DMS153 (cell line): ENCODE data around the gene EPM2A.
"Not testable (repeated sequence)": the region's sequence is repeated elsewhere in the genome, so short reads cannot be mapped to it uniquely, and the experiment has no call there.

Source experiments
- DNase-seq: peaks from one replicate; lab custom pipeline; 2025; lab: John Stamatoyannopoulos, UW

The EPM2A gene

GRCh38 chr6:145735356-145736165, at the start of gene EPM2A:
Gene EPM2A (minus strand): TSS chr6:145735520. CDS start chr6:145735498, 22 bp downstream.
- DNase-seq = peak; percentile 49

DNA sequence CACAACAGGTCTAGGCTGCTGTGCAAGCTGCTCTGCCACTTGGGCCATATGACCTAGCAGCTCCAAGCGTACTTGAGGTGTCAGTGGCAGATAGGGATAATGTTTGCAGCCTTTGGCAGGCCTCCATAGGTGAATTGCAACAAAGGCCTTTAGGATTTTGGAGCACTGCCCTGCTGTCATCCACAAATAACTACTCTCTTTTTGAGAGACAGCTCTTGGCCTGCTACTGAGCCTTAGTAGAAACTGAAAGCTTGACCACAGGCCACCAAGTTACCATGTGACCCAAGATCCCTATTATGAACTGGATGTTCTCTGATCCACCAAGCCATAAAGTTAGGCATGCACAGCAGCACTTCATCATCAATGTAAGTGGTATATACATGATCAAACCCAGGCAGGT, 49.4 kb upstream of the EPM2A start:
- no peak for DNase-seq

GRCh38 chr6:145783796-145784195, 48.5 kb upstream of the EPM2A start:
- DNase-seq = no peak

- no peak for DNase-seq
Observed at GRCh38 chr6:145772846-145773245, 37.5 kb upstream of the EPM2A start.

GRCh38 chr6:145765449-145765848, 30.1 kb upstream of the EPM2A start:
- no peak for DNase-seq

DNA sequence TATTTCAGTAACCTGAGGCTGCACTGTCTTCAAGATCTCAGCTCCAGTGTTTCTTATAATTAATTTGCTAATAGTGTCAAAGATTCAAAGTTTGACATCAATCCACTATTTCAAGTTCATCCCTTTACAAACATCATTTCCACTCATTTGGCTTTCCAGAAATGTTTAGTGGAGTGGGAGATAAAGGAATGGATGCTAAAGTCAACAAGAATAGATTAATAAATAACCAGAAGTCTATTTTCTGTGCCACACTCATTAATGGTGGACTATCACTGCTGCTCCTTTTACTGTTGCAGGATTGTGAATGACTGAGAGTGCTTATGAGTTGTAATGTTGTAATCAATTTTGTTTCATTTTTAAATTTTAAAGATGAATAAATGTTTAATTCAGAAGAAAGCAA, 28.4 kb upstream of the EPM2A start:
- no peak for DNase-seq

- no peak for DNase-seq
Observed at GRCh38 chr6:145761584-145761983, 26.3 kb upstream of the EPM2A start.

DNA sequence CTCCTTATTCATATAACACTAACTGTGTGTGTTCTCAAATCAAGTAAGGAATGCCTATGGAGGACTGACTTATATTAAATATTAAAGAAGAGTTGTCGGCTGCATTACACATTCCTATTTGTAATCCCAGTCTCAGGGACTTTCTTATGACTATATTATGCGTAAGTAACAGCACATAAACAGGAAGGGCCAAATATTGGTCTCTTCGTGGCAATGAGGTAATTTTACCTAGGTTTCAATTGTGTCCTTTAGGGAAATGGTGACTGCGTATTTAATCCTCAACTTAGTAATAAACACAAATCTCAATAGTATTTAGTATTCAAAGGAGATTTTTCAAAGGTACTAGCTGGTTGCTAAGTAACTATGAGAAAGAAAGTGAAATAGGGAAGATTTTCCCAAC, 22.8 kb upstream of the EPM2A start:
- DNase-seq = no peak

- DNase-seq = no peak
Observed at GRCh38 chr6:145756170-145756662, 20.9 kb upstream of the EPM2A start.

DNA sequence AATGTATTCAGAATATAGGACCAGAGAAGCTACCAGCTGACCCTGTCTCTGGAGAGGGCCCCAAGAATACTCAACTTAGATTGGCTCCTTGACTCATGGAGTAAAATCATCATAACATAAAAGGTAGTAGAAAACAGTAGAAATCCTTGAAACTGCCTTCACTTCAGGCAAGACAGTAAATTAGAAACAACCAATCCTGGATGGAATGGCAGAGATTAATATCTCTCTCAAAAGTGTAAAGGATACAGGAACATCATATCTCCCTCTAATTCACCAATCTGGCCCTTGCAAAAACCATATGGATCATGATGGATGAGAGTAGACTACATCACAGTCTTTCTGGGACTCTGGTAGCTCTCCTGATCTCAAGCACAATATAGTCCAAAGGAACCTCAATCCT, 20.4 kb upstream of the EPM2A start:
- no peak for DNase-seq

GRCh38 chr6:145752638-145753037, 17.3 kb upstream of the EPM2A start:
- no peak for DNase-seq

DNA sequence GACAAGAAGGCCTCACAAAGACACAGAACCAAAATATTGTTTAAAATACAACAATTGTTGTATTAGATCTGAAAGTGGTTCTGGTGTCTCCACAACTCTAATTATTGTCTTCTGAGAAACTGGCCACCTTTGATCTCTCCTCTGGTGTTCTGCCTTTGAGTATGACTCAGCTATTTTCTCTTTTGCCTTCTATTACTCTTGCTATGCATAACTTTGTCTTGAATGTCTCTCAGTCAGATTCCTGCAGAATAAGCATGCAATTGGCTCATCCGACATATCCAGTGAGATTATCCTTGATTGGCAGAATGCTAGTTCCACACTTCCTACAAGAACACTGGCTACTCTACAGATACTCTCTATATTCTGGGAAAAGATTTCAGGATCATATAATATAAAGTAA, 14.3 kb upstream of the EPM2A start:
- DNase-seq = no peak

DNA sequence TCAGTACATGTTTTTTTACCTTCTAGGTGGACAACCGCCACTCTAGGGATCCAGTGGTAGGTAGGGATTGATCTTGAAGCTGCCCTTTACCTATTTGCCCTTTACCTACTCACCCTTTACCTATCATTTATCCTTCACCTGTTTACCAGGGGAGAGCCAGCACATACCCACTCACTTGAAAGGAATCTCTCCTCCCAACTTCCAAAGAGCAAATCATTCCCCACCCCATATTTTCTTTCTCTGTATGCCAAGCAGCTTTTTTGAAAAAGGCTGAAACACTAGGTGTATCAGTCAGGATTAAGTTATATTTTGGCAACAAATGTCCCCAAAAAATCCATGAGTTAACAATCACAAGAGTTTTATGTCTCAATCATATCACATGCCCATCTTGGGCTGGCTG, 10.5 kb upstream of the EPM2A start:
- no peak for DNase-seq

GRCh38 chr6:145744619-145745018, 9.3 kb upstream of the EPM2A start:
- DNase-seq = no peak

GRCh38 chr6:145743332-145743731, 8.0 kb upstream of the EPM2A start:
- no peak for DNase-seq

DNA sequence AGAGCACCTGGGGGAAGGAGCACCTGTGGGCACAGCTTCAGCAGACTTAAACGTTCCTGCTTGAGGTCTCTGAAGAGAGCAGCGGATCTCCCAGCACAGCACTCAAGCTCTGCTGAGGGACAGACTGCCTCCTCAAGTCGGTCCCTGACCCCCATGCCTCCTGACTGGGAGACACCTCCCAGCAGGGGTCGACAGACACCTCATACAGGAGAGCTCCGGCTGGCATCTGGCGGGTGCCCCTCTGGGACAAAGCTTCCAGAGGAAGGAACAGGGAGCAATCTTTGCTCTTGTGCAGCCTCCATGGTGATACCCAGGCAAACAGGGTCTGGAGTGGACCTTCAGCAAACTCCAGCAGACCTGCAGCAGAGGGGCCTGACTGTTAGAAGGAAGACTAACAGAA, 7.2 kb upstream of the EPM2A start:
- DNase-seq = not testable (repeated sequence)

DNA sequence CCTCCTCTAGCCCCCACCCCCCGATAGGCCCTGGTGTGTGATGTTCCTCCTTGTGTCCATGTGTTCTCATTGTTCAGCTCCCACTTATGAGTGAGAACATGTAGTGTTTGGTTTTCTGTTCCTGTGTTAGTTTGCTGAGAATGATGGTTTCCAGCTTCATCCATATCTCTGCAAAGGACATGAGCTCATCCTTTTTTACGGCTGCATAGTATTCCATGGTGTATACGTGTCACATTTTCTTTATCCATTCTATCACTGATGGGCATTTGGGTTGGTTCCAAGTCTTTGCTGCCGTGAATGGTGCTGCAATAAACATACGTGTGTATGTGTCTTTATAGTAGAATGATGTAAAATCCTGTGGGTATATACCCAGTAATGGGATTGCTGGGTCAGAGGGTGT, 4.4 kb upstream of the EPM2A start:
- DNase-seq = not testable (repeated sequence)

DNA sequence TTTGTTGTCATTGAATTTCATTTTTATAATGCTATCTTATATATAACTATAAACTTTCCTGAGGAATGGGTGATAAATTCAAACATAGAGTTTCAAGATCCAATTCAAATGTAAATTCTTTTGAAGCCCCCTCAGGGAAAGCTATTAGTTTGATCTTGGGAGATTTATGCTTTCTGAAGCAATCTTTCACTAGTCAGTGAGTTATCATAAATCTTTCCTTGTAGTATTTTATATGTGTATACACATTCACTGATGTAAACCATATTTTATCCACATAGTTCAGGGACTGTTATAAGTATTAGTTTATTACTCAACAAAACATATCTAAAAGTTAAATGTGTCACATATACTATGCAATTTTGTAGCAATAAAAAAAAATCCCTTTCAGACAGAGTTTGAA, 2.9 kb upstream of the EPM2A start:
- no peak for DNase-seq

GRCh38 chr6:145736661-145737144, 1.4 kb upstream of the EPM2A start:
- no peak for DNase-seq

GRCh38 chr6:145734486-145735355, 599 bp downstream of the EPM2A start:
- DNase-seq = peak; percentile 87

GRCh38 chr6:145733810-145734209, 1.5 kb downstream of the EPM2A start:
- DNase-seq = no peak

- DNase-seq = no peak
Observed at GRCh38 chr6:145733207-145733606, 2.1 kb downstream of the EPM2A start.

- no peak for DNase-seq
Observed at GRCh38 chr6:145731447-145731846, 3.9 kb downstream of the EPM2A start.
